ENCODE results near the gene GPX1.
A peak's percentile ranks its signal among the peaks of the same experiment; 100 is the strongest.

The GPX1 gene

DNA sequence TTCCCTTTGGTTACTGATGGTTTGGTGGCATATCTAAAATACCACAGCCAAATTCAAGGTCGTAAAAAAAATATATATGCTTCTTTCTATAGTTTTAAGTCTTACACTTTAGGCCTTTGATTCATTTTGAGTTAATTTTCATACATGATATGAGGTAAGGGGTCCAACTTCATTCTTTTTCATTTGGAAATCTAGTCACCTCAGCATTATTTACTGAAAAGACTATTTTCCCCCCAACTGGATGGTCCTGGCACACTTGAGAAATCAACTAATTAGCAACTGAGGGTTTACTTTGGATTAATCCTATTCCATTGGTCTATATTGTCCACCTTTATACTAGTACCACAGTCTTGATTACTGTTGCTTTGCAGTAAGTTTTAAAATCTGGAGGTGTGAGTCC lies 27.5 kb upstream of the GPX1 start:
- no peak overlapping the region for H3K4me3 Mint-ChIP-seq
- H3K27me3 Mint-ChIP-seq (ENCODE audit: low read depth, poor library complexity) = no peaks in the 10 kb centered on the region
- no peak overlapping the region for H3K27ac Mint-ChIP-seq
- TF ChIP-seq, protein P1, sequence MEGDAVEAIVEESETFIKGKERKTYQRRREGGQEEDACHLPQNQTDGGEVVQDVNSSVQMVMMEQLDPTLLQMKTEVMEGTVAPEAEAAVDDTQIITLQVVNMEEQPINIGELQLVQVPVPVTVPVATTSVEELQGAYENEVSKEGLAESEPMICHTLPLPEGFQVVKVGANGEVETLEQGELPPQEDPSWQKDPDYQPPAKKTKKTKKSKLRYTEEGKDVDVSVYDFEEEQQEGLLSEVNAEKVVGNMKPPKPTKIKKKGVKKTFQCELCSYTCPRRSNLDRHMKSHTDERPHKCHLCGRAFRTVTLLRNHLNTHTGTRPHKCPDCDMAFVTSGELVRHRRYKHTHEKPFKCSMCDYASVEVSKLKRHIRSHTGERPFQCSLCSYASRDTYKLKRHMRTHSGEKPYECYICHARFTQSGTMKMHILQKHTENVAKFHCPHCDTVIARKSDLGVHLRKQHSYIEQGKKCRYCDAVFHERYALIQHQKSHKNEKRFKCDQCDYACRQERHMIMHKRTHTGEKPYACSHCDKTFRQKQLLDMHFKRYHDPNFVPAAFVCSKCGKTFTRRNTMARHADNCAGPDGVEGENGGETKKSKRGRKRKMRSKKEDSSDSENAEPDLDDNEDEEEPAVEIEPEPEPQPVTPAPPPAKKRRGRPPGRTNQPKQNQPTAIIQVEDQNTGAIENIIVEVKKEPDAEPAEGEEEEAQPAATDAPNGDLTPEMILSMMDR (IDR thresholded peaks at IDR 0.05) = no peak
- H3K4me1 Mint-ChIP-seq = no peaks in the 10 kb centered on the region
- H3K9me3 Mint-ChIP-seq = peaks cover 4% of the 10 kb centered on the region
- DNase-seq = no peak
- H3K36me3 Mint-ChIP-seq (ENCODE audit: low read depth) = peaks cover 44% of the 10 kb centered on the region

GRCh38 chr3:49383387-49383786 lies 25.2 kb upstream of the GPX1 start:
- peaks cover 51% of the 10 kb centered on the region for H3K36me3 Mint-ChIP-seq (ENCODE audit: low read depth)
- TF ChIP-seq, protein P1 (IDR thresholded peaks at IDR 0.05) = no peak
- peak overlapping the region; percentile 44 for H3K27ac Mint-ChIP-seq
- H3K27me3 Mint-ChIP-seq (ENCODE audit: low read depth, poor library complexity) = no peaks in the 10 kb centered on the region
- DNase-seq = no peak
- H3K4me3 Mint-ChIP-seq = no peak overlapping the region
- H3K9me3 Mint-ChIP-seq = peaks cover 13% of the 10 kb centered on the region
- peaks cover 3% of the 10 kb centered on the region for H3K4me1 Mint-ChIP-seq

- Mint-ChIP-seq H3K36me3 (ENCODE audit: low read depth) (peaks cover 51% of the 10 kb centered on the region), H3K4me3 (no peak overlapping the region), H3K4me1 (peaks cover 4% of the 10 kb centered on the region), H3K27me3 (ENCODE audit: low read depth, poor library complexity) (no peaks in the 10 kb centered on the region), H3K27ac (no peak overlapping the region), H3K9me3 (peaks cover 22% of the 10 kb centered on the region)
- TF ChIP-seq, protein P1 (IDR thresholded peaks at IDR 0.05) = no peak
- DNase-seq = no peak
Measured at GRCh38 chr3:49378249-49378895, 20.2 kb upstream of the GPX1 start.

DNA sequence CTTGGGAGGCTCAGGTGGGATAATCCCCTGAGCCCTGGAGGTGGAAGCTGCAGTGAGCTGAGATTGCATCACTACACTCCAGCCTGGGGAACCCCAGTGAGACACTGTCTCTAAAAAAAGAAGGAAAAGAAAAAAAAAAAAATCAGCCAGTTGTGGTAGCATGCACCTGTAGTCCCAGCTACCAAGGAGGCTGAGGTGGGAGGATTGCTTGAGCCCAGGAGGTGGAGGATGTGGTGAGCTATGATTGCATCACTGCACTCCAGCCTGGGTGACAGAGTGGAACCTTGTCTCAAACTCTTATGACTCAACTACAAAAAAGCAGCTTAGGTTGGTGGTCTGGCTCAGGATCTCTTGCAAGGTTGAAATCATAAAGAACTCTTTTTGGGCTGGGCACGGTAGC lies 19.3 kb upstream of the GPX1 start:
- H3K27ac Mint-ChIP-seq = no peak overlapping the region

DNA sequence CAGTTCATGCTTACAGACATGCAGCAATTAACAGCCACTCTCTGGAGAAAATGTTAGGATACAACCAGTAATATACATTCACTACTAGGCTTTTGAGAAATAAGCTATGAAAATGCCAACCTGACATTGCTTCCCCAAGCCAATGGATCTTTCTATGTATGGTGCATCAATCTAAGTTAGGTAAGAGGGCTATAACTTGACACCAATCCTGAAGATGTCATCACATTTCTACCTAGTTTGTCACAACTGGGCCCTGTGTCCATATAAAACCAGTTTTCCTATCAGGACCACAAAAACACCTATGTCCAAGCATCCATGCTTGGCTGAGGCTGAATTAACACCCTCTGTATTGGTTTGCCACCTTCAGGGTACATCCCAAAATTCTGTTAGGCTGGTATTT lies 13.8 kb upstream of the GPX1 start:
- peaks cover 3% of the 10 kb centered on the region for H3K9me3 Mint-ChIP-seq
- TF ChIP-seq, protein P1 (IDR thresholded peaks at IDR 0.05) = no peak
- peaks cover 10% of the 10 kb centered on the region for H3K4me1 Mint-ChIP-seq
- H3K36me3 Mint-ChIP-seq (ENCODE audit: low read depth) = peaks cover 73% of the 10 kb centered on the region
- DNase-seq = no peak
- H3K27ac Mint-ChIP-seq = peak overlapping the region; percentile 85
- H3K27me3 Mint-ChIP-seq (ENCODE audit: low read depth, poor library complexity) = peaks cover 3% of the 10 kb centered on the region
- H3K4me3 Mint-ChIP-seq = no peak overlapping the region

More for the DNA sequence above, 19.3 kb upstream of the GPX1 start:
- Mint-ChIP-seq H3K4me1 (peaks cover 9% of the 10 kb centered on the region), H3K4me3 (no peak overlapping the region), H3K27me3 (ENCODE audit: low read depth, poor library complexity) (no peaks in the 10 kb centered on the region), H3K9me3 (peaks cover 20% of the 10 kb centered on the region), H3K36me3 (ENCODE audit: low read depth) (peaks cover 57% of the 10 kb centered on the region)
- DNase-seq = no peak
- TF ChIP-seq, protein P1 (IDR thresholded peaks at IDR 0.05) = no peak
